Measurements from ENCODE around the gene SDHAF4.

GRCh38 chr6:70601014-70601413 is 34.3 kb downstream of the SDHAF4 start:
- TF ChIP-seq CTCF (IDR thresholded peaks at IDR 0.05) = no peak
- TF ChIP-seq POLR2A (IDR thresholded peaks at IDR 0.05) = no peak

Measured in esophagus squamous epithelium (tissue), 4 donors.